Stimulated activated CD8-positive, alpha-beta memory T cell treated with anti-CD3 and anti-CD28 coated beads, Interleukin-15, amount 100 ng/mL, for 1 hour (primary cell): ENCODE measurements around the gene CSF3R.
A peak's percentile ranks its signal among the peaks of the same experiment; 100 is the strongest.

Experiments used
- DNase-seq: peaks from one replicate; pipeline ENCODE4 v3.0.0-alpha.2; 2020; ENCODE audit warnings: low read depth

The CSF3R gene

GRCh38 chr1:36457691-36458090 lies 25.0 kb downstream of the CSF3R start:
- DNase-seq, result no peak

GRCh38 chr1:36456391-36456928 lies 26.3 kb downstream of the CSF3R start:
- no peak for DNase-seq

DNA sequence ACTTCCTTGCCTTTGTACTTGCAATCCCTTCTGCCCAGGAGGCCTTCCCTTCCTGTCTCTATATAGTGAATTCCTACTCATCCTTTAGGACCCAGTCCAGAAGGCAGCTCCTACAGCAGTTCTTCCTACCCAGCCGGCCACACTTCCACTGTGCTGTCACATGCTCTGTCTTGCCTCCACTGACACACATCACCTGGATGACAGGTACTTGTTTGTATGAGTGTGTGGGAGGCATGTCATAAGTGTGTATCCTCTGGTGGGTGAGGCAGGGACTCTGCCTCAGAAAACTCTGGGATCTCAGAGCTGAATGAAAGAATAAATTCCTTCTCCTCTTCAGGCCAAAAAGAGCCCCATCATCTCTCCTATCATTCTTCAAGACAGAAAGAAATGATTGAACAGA lies 27.3 kb downstream of the CSF3R start:
- DNase-seq, result no peak

DNA sequence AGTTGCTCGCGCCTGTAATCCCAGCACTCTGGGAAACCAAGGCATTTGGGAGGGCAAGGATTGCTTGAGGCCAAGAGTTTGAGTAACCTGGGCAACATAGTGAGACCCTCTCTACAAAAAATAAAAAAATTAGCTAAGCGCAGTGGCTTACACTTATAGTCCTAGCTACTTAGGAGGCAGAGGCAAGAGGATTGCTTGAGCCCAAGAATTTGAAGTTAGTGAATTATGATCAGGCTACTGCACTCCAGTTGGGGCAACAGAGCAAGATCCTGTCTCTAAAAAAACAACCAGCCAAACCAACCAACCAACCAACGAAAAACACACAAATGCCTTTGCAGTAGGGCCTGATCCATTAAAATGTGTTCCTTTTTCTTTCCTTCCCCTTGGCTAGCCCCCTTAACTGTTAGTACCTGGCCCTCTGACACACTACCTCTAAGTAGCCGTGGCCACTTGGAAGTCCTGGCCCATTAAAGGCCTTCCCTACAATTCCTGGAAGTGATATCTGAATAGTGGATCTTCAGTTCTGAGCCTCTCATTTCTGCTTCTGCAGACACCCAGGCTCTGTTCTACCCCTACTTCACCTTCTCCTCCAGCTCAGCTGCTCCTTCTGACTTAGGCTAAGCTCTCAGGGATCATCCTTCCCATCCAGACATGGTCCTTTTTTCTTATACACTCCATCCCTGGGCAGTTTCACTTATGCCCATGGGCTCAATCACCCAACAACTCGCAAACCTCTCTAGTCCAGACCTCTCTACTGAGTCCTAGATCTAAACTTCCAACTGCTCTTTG lies 28.9 kb downstream of the CSF3R start:
- no peak for DNase-seq

GRCh38 chr1:36453051-36453450 lies 29.7 kb downstream of the CSF3R start:
- no peak for DNase-seq

DNA sequence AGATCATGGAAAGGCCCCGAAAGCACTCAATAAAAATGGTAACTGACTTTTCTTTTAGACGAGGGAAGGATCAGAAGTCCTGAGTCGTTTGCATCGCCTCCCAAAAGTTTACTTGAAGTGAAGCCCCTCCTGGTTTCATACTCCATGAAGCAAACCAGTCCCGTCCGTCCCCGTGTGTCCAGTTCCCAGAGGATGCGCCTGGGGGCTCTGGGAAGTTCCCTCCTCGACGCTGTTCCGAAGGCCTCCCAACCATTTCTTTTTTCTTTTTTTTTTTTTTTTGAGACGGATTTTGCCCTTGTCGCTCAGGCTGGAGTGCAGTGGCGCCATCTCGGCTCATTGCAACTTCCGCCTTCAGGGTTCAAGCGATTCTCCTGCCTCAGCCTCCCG lies 31.8 kb downstream of the CSF3R start:
- no peak for DNase-seq

DNA sequence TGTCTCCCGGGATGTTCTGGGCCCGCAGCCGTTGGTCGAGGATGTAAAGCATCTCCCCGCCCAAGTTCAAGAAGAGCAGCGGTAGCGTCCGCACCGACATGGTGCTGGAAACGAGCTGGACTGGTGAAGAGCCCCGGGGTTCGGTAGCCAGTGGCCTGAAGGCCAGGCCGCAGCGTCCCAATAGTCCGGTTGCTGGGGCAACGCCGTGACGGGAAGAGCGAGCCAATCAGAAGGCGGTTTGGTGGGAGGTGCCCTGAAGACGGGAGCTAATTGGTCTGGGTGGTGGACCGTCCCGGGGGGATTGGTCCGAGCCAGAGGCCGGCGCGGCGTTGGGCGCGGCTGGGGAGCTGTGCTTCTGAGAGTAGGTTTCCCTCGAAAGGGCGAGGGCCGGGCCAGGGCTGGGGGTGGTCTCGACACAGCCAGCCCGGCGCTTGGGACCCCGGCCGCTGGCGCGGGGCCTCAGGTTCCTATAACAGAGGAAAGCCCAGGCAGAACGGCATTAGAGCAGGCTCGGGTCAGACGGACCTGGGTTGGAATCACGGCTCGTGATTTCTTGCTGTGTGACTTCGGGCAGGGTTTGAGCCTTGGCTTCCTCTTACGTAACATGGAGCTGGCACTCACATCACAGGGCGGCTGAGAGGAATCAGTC lies 32.3 kb downstream of the CSF3R start, which contains the start of gene OSCP1:
Gene OSCP1, minus strand, starts transcription at position 182 of the 649 bp plus-strand sequence. Its CDS starts 82 bp downstream, at position 100.
- peak; percentile 69 for DNase-seq

- DNase-seq, result no peak
These were observed 34.1 kb downstream of the CSF3R start for GRCh38 chr1:36448530-36449056.

DNA sequence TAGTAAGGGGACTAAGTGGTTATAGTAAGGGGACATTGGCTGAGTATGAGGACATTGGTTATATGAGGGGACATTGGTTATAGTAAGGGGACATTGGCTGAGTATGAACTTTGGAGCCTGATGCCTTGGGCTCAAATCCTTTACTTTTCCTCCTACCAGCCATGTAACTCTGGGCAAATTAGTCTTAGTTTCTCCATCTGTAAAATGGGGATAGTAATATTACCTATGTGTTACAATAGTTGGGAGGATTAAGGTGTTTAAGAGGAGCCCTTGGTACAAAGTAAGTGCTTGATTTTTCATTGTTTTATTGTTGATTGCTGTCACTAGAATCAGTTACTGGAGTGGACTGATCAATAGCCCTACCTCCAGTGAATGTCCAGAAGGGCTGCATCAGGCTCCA lies 35.3 kb downstream of the CSF3R start:
- DNase-seq, result no peak

DNA sequence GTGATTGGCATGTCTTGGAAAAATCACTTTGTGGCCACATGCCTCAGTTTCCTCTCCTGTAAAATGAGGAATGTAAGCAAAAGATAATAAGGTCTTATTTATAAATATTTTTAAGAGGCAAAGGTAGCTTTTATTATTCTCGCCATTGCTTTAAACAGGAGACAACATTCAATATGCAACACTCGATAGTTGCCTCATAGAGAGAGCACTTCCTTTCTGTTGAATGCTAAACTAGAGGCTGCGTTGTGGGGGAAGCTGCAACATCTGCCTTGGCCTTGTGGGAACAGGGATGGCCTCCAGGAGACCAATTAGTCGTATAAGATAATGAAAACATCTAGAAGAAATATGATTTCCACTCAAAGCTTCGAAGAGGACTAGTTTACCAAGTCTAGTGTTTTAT lies 36.0 kb downstream of the CSF3R start:
- no peak for DNase-seq

GRCh38 chr1:36446271-36446670 lies 36.4 kb downstream of the CSF3R start:
- no peak for DNase-seq

DNA sequence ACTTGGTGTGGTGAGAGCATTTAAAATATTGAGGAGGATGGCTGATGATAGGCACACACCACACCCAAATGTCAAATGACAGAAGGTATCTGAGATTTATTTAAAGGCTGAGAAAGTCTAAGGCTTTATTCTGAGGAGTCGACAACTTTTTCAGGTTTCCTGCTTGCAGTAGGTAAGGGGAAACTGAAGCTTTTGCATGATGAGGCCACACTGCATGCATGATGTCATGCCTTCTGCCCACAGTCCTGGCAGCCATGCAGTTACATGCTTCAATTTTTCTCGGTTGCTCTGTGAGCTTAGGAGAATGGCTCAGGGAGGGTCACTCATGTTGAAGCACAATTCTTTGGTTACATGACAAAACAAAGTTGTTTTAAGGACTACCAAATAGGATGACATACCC lies 39.4 kb downstream of the CSF3R start:
- no peak for DNase-seq

DNA sequence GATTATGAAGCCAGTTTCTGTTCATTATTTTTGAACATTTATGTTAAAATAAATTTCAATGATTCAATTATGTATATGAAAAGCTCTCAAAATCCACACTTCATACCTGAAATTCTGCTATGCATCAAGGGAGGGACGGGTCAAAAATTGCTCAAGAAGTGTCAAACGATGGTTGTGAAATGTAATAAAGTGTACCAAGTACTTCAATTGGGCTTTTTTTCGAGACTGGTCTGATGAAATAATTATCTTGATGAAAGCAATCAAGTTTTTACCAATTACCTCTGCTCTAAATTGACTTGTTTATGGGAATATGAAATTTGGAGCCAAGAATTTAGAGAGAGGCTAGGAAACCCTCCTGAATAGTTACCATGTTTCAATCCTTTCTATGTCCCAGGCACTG lies 40.4 kb downstream of the CSF3R start:
- DNase-seq, result no peak

- DNase-seq, result no peak
These were observed 42.1 kb downstream of the CSF3R start for GRCh38 chr1:36440646-36441045.

DNA sequence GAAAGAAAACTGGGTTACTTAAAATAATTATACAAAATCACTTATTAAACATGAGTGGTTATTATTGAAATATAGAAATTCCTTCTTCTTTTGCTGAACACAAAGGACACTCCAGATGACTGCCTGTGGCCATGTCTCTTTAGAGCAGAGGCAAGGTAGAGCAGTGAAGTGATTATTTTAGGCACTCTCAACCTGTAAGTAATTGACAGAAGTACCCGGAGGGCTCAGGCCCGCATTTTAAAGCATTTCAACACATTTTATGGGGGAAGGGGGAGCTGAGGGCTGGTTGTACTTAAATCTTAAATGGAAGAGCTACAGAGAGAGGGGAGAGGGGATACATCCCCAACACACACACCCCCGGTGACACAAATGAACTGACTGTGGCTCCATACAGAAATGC lies 42.7 kb downstream of the CSF3R start:
- DNase-seq, result no peak

GRCh38 chr1:36438715-36439114 lies 44.0 kb downstream of the CSF3R start:
- DNase-seq, result no peak

DNA sequence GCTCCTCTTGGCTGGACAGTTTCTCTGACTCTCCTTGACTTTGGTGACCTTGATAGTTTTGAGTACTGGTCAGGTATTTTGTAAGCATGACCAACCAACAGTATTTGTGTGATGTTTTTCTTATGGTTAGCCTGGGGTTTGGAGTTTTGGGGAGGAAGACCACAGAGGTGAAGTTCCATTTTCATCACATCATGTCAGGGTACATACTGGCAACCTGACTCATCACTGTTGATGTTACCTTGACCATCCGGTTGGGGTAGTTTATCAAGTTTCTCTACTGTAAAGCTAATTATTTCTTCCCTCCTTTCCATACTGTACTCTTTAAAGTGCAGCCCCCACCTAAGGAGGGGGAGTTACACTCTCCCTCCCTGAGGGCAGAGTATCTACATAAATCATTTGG lies 45.9 kb downstream of the CSF3R start:
- DNase-seq, result no peak

GRCh38 chr1:36433102-36433501 lies 49.6 kb downstream of the CSF3R start:
- no peak for DNase-seq

DNA sequence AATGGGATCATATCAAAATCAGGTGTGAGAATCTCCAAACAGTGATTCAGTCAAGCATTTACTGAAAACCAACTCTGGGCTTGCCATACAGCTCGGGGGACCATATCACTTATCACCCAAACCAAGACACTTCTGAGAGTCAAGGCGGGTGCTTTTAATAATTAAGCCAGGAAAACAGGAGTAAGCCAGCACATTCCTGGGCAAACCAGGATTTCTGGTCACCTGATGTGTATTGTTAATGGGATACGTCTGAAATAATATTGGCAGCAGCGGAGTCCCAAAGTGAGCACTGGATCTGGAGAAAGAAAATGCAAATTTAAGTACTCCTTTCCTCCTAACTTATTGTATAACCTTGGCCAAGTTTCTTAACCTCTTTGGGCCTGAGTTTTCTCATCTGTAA lies 50.1 kb downstream of the CSF3R start:
- no peak for DNase-seq

GRCh38 chr1:36425791-36426190 lies 56.9 kb downstream of the CSF3R start:
- DNase-seq, result no peak

DNA sequence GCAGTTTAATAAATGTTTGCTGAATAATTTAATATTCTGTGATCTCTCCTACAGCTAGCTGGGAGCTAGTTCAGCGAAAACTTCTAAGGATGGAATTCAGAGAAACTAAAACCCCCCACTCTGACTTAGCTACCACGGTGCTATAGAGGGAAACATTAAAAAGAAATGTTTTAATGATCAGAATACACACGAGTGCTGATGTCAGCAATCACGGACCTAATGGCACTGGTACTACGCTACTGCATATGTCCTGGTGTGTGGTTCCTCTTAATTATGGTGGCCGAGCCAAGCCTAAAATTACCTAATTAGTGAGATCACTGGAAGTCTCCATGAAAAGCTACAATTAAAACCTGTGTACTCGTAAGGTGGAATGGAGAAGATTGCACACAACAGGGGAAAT lies 61.1 kb downstream of the CSF3R start:
- DNase-seq, result no peak

DNA sequence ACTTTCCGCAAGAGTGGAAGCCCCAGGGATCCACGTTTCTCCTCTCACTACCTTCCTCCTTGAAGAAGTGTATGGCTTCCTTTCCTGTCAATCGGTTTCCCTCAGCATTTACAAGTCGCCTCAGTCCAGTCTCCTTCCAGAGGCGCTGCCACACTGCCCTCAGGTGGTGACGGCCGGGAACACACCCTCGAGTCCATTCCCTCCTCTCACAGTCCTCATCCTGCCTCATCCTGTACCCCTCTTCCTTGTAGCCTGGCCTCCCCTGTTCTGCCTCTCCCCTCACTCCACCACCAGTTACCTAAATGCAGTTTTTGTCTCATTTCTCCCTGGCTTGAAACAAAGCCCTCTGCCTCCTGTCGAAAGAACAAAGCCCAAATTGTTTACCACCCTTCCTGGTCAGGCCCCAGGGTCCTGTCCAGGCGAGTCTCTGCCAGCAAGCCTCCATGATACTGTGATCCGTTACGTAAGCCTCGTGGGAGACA lies 61.8 kb downstream of the CSF3R start:
- peak; percentile 90 for DNase-seq

DNA sequence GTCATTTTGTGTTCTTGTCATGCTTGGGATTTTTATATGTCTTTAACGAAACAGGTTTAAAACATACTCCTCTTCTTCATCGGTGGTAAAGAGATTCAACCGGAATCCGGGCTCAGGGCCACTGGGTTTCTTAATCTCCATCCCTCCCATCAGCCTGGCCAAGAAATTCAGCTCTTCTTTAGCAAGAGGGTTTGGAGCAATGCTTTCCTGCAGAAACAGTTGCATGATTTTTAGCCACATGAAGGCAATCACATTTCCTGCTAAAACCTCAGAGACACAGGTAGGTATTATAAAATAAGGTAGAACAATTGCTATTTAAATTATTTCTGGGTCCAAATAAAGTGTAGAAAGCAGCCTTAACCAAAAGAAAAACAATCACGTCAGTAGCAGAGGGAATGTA lies 62.3 kb downstream of the CSF3R start:
- no peak for DNase-seq
